SK-N-SH treated with all-trans-retinoic acid at 6 μM for 48 hours (cell line): Measurements from ENCODE around the gene GIPC2.
A peak's percentile ranks its signal among the peaks of the same experiment; 100 is the strongest.

Source experiments
- ATAC-seq: fragments of 200-7000 bp; cut with Tn5 transposase; 3 replicates; pipeline ENCODE4 v1.9.1; 2020; ENCODE audit warnings: mild to moderate bottlenecking, moderate library complexity
- ARNTL ChIP-seq: fragments of 450-650 bp; formaldehyde crosslinking; IDR thresholded peaks from 2 replicates; pipeline ENCODE4 v1.5.0; 2020; ENCODE audit warnings: low read depth, mild to moderate bottlenecking, moderate library complexity, borderline replicate concordance
- BACH2 ChIP-seq: fragments of 250-450 bp; sonication (Bioruptor Pico); IDR thresholded peaks from 2 replicates; pipeline ENCODE4 v1.9.0; 2021; ENCODE audit warnings: mild to moderate bottlenecking, borderline replicate concordance
- CSDC2 ChIP-seq: fragments of 250-450 bp; sonication (Bioruptor Pico); IDR thresholded peaks from 2 replicates; pipeline ENCODE4 v1.5.0; 2020; ENCODE audit warnings: mild to moderate bottlenecking, moderate library complexity
- CSRNP3 ChIP-seq: fragments of 250-450 bp; sonication (Bioruptor Pico); IDR thresholded peaks from 2 replicates; pipeline ENCODE4 v1.5.1; 2021; ENCODE audit warnings: mild to moderate bottlenecking, moderate library complexity
- ESRRG ChIP-seq: fragments of 250-450 bp; sonication (Bioruptor Pico); IDR thresholded peaks from 2 replicates; pipeline ENCODE4 v1.6.1; 2021; ENCODE audit warnings: mild to moderate bottlenecking
- GLIS3 ChIP-seq: fragments of 250-450 bp; sonication (Bioruptor Pico); IDR thresholded peaks from 2 replicates; pipeline ENCODE4 v1.5.0; 2020; ENCODE audit warnings: mild to moderate bottlenecking, moderate library complexity
- ISL1 ChIP-seq: fragments of 250-450 bp; sonication (Bioruptor Pico); IDR thresholded peaks from 2 replicates; pipeline ENCODE4 v2.1.2; 2022; ENCODE audit warnings: mild to moderate bottlenecking, moderate library complexity
- OSR1 ChIP-seq: fragments of 250-450 bp; sonication (Bioruptor Pico); IDR thresholded peaks from 2 replicates; pipeline ENCODE4 v1.8.0; 2022; ENCODE audit warnings: moderate library complexity, mild to moderate bottlenecking, inconsistent platforms
- POU6F1 ChIP-seq: fragments of 250-450 bp; sonication (Bioruptor Pico); IDR thresholded peaks from 2 replicates; pipeline ENCODE4 v1.8.0; 2021; ENCODE audit warnings: low read depth, mild to moderate bottlenecking, moderate library complexity, borderline replicate concordance
- SNAI2 ChIP-seq: fragments of 250-450 bp; sonication (Bioruptor Pico); IDR thresholded peaks from 2 replicates; pipeline ENCODE4 v1.5.0; 2020; ENCODE audit warnings: mild to moderate bottlenecking, moderate library complexity
- TCF4 ChIP-seq: fragments of 250-450 bp; sonication (Bioruptor Pico); IDR thresholded peaks from 2 replicates; pipeline ENCODE4 v1.8.0; 2021; ENCODE audit warnings: mild to moderate bottlenecking, moderate library complexity, borderline replicate concordance
- TOX ChIP-seq: fragments of 250-450 bp; sonication (Bioruptor Pico); IDR thresholded peaks from 2 replicates; pipeline ENCODE4 v1.8.0; 2021; ENCODE audit warnings: mild to moderate bottlenecking, moderate library complexity, borderline replicate concordance
- TSHZ2 ChIP-seq: fragments of 250-450 bp; sonication (Bioruptor Pico); IDR thresholded peaks from 2 replicates; pipeline ENCODE4 v1.5.0; 2020; ENCODE audit warnings: mild to moderate bottlenecking, moderate library complexity
- ZC3H10 ChIP-seq: fragments of 250-450 bp; sonication (Bioruptor Pico); IDR thresholded peaks from 2 replicates; pipeline ENCODE4 v1.5.1; 2021; ENCODE audit warnings: mild to moderate bottlenecking, moderate library complexity
- ZFP3 ChIP-seq: fragments of 250-450 bp; sonication (Bioruptor Pico); IDR thresholded peaks from 2 replicates; pipeline ENCODE4 v1.5.0; 2020; ENCODE audit warnings: mild to moderate bottlenecking, moderate library complexity
- ZFP30 ChIP-seq: fragments of 450-650 bp; formaldehyde crosslinking; IDR thresholded peaks from 2 replicates; pipeline ENCODE4 v1.5.0; 2022; ENCODE audit warnings: mild to moderate bottlenecking, moderate library complexity
- ZNF8 ChIP-seq: fragments of 450-650 bp; formaldehyde crosslinking; IDR thresholded peaks from 2 replicates; pipeline ENCODE4 v1.5.0; 2020; ENCODE audit warnings: mild to moderate bottlenecking, moderate library complexity

GIPC2 gene

GRCh38 chr1:78153092-78153736, 107.4 kb downstream of the GIPC2 start (continued):
- TF ChIP-seq ZNF8 (CRISPR knock-in tag): no peak

- ATAC-seq: no peak
- TF ChIP-seq ZC3H10 (CRISPR knock-in tag) (no peak), ISL1 (CRISPR knock-in tag) (no peak), ZFP30 (CRISPR knock-in tag) (no peak), BACH2 (CRISPR knock-in tag) (no peak), TSHZ2 (no peak), TCF4 (CRISPR knock-in tag) (no peak), ZNF8 (CRISPR knock-in tag) (no peak), TOX (CRISPR knock-in tag) (no peak), SNAI2 (CRISPR knock-in tag) (no peak), POU6F1 (CRISPR knock-in tag) (no peak)
Measured at GRCh38 chr1:78155121-78155520, 109.4 kb downstream of the GIPC2 start.

- peak; percentile 68 for ATAC-seq
- TF ChIP-seq TCF4 (CRISPR knock-in tag) (no peak), ISL1 (CRISPR knock-in tag) (peak; percentile 66), TOX (CRISPR knock-in tag) (peak; percentile 84)
Measured at GRCh38 chr1:78156805-78157521, 111.2 kb downstream of the GIPC2 start.

- TF ChIP-seq BACH2 (CRISPR knock-in tag) (no peak), OSR1 (CRISPR knock-in tag) (no peak), CSDC2 (CRISPR knock-in tag) (no peak), ZFP30 (CRISPR knock-in tag) (no peak), ESRRG (CRISPR knock-in tag) (no peak), GLIS3 (CRISPR knock-in tag) (no peak)
- ATAC-seq: no peak
Measured at GRCh38 chr1:78165816-78166215, 120.0 kb downstream of the GIPC2 start.

- no peak for ATAC-seq
- TF ChIP-seq ARNTL (CRISPR knock-in tag): no peak
- TF ChIP-seq TSHZ2: no peak
- TF ChIP-seq ZFP3 (CRISPR knock-in tag): no peak
Measured at GRCh38 chr1:78168306-78168705, 122.5 kb downstream of the GIPC2 start.

GRCh38 chr1:78170859-78171258, 125.1 kb downstream of the GIPC2 start:
- ATAC-seq: peak; percentile 56; the same call in 2 of the 3 replicates
- TF ChIP-seq CSRNP3 (no peak), ZFP3 (CRISPR knock-in tag) (no peak), TOX (CRISPR knock-in tag) (no peak), POU6F1 (CRISPR knock-in tag) (no peak), ESRRG (CRISPR knock-in tag) (no peak), TSHZ2 (no peak)
